NT2/D1 (cell line): ENCODE measurements around the gene SPINDOC.

Experiments
- SUZ12 ChIP-seq: IDR thresholded peaks from 2 replicates; pipeline ENCODE4 v1.6.1; 2011; ENCODE audit not compliant: insufficient read length, insufficient read depth; ENCODE audit errors: extremely low read depth
- YY1 ChIP-seq: IDR thresholded peaks from 2 replicates; pipeline ENCODE4 v1.6.1; 2011; ENCODE audit not compliant: insufficient read length, insufficient read depth
- ZNF274 ChIP-seq: IDR thresholded peaks from 2 replicates; pipeline ENCODE4 v1.6.1; 2011; ENCODE audit warnings: mild to moderate bottlenecking, low read depth, low read length

GRCh38 chr11:63783925-63784592 is 29.2 kb upstream of the SPINDOC start:
- no peak for TF ChIP-seq YY1
- TF ChIP-seq ZNF274 = no peak
- no peak for TF ChIP-seq SUZ12
